ENCODE data around the gene SMIM28.

Gene SMIM28

GRCh38 chr6:138374815-138375214 is 2.9 kb upstream of the SMIM28 start:
- no peak for DNase-seq

GRCh38 chr6:138377042-138377441 is 663 bp upstream of the SMIM28 start:
- no peak for DNase-seq

DNA sequence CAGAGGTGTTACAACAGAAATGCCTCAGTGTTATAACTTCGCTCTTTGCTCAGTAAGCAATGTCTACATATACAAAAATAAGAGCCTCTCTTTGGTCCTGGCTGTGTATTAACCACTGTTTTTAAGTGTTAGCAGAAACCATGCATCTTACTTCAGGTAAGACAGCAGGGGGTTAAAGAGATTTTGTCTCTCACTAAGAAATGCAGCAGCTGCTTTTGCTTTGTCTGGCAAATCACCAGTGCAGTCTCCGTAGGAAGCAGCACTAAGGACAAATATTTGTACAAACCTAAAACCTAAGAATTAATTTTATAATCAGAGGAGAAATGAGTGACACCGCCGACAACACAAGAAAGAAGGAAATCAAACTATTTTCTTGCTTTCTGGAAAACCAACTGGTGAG is 758 bp downstream of the SMIM28 start:
- no peak for DNase-seq

DNA sequence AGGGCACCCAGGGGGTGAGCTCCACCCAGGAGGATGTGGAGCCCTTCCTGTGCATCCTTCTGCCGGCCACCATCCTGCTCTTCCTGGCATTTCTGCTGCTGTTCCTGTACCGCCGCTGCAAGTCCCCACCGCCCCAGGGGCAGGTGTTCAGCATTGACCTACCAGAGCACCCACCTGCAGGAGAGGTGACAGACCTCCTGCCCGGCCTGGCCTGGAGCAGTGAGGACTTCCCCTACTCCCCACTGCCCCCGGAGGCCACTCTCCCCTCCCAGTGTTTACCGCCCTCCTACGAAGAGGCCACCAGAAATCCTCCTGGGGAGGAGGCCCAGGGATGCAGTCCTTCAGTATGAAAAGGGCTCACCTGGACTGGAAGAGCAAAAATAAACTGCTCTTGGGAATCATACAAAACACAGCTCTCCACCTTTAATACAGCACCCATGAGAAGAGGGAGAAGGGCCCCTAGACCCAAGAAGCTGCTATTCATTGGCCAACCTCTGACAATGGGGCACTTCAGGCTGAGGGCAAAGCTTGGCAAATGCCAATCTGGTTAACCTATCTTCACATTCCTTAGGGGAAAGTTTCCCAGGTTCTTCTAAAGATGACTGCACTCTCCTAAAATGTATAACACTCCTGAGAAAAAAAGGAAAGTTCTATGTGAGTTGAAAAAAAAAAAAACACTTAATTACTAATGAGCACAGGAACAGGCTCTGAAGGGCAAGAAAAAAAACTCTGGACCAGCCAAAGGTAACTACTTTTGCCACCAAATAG is 5.0 kb downstream of the SMIM28 start:
- DNase-seq, result no peak

DNA sequence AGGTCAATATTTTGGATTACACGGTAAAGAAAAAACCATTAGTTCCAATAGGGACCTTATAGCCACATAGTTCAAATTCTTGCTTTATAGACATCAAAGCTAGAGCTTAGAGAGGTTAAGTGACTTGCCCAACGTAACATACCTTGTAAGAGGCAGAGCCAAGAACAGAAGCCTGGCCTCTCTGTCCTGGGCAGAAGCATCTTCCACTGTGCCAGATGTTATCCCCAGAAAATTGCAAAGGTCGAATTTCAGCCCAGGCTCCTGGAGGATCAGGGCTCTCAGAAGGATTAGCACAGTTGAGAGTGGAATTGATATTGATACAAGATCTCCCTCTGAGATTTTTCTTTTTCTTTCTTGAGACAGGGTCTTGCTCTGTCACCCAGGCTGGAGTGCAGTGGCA is 6.1 kb downstream of the SMIM28 start:
- DNase-seq, result no peak

DNA sequence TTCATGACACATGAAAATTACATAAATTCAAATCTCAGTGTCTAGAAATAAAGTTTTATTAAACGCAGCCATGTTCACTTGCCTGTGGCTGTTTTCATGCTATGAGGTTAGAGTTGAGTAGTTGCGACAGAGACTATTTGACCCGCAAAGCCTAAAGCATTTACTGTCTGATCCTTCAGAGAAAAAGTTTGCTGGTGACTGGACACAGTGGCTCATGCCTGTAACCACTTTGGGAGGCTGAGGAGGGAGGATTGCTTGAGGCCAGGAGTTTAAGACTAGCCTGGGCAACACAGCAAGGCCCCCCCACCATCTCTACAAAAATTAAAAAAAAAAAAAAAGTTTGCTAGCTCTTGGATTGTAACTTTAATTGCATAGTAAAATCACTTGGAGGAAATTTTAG is 9.2 kb downstream of the SMIM28 start:
- DNase-seq, result no peak

GRCh38 chr6:138387577-138388368 is 10.1 kb downstream of the SMIM28 start:
- DNase-seq, result no peak

- DNase-seq, result no peak
These were observed 11.8 kb downstream of the SMIM28 start for GRCh38 chr6:138389551-138389950.

GRCh38 chr6:138393871-138394783 is 16.4 kb downstream of the SMIM28 start:
- DNase-seq, result no peak

DNA sequence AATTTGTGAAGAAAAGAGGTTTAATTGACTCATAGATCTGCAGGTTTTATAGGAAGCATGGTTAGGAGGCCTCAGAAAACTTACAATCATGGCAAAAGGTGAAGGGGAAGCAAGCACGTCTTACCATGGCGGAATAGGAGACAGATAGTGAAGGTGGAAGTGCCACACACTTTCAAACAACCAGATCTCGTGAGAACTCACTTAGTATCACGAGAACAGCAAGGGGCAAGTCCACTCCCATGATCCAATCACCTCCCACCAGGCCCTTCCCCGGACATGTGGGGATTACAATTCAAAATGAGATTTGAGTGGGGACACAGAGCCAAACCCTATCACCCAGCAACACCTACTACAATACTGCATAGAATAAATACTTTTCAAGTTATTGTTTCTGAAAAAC is 19.0 kb downstream of the SMIM28 start:
- no peak for DNase-seq

DNA sequence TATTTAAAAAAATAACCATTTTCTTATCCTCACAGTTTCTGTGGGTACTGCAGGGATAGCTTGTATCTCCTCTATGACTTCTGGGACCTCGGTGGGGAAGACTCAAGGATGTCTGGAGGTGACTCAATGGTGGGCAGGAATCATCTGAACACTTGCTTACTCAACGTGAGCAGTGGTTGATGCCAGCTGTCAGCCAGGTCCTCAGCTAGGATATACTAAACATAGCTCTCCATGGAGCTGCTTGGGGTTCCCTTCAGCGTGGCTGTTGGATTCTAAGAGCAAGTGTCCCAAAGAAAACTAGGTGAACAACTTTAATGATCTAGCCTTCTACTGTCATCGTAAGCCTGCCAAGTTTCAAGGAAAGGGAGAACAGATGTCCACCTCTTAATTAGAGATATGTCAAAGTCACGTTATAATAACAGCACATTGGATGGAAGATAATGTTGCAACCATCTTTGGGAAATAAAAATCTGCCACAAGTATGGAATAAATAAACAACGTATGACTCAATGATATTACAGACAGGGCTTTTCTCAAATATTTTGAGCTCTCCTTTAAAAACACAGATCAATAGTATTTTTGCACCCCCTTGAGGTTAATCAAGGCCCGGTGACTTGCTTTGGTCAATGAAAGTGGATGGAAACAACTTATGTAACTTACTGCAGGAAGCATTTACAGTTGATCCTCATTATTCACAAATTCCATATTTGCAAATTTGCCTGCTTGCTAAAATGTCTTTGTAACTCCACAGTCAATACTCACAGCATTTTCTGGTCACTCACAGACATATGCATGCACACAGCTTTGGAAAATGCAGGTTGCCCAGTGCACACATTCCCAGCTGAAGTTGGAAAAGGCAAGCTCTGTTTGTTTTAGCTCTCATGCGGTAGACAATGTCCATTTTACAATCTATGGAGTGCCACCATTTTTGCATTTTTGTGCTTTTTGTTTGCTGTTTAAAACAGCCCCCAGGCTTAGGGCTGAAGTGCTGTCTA is 19.7 kb downstream of the SMIM28 start:
- DNase-seq, result no peak

DNA sequence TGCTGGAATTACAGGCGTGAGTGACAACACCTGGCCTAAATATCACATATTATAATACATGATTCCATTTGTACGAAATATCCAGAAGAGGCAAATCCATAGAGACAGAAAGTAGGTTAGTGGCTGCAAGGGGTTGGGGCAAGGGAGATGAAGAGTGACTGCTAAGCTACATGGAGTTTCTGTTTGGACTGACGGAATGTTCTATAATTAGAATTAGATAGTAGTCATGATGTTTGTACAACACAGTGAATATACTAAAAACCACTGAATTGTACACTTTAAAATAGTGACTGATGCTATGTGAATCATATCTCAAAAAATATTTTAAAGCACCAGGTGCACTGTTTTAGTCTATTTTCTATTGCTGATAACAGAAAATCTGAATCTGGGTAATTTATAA is 22.6 kb downstream of the SMIM28 start:
- DNase-seq, result no peak

GRCh38 chr6:138401960-138402837 is 24.5 kb downstream of the SMIM28 start:
- no peak for DNase-seq

DNA sequence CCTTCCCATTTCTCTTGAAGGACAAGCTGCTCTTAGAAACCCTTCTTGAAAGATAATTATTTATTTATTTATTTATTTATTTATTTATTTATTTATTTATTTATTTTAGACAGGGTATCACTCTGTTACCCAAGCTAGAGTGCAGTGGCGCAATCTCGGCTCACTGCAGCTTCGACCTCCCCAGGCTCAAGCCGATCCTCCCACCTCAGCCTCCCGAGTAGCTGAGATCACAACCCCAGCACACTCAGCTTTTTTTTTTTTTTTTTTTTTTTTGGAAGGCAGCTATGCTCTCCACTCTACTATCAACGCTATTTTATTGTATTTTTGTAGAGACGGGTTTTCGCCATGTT is 25.1 kb downstream of the SMIM28 start:
- no peak for DNase-seq

DNA sequence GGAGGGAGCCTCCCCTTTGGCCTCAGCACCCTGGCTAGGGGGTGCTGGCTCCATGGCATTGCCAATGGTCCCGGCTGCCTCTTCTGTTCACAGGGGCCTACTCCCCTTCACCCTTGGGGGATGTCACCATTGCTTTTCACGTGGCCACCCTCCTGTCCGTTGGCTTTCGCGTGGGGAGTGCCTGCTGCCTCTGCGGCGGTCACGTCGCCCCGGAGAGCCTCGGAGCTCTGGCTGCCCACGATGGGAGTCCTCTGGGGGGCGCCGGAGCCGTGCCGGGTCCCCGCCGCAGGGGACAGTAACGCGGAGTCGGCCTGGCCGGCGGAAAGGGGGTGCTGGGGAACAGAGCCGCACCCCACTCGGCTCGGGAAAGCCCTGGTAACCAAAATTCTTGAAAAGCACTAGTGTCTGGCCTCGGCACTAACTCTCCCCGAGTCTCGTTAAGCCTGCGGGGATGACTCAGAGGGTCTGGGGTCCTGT is 25.7 kb downstream of the SMIM28 start:
- peak; percentile 28 to 34 for DNase-seq

DNA sequence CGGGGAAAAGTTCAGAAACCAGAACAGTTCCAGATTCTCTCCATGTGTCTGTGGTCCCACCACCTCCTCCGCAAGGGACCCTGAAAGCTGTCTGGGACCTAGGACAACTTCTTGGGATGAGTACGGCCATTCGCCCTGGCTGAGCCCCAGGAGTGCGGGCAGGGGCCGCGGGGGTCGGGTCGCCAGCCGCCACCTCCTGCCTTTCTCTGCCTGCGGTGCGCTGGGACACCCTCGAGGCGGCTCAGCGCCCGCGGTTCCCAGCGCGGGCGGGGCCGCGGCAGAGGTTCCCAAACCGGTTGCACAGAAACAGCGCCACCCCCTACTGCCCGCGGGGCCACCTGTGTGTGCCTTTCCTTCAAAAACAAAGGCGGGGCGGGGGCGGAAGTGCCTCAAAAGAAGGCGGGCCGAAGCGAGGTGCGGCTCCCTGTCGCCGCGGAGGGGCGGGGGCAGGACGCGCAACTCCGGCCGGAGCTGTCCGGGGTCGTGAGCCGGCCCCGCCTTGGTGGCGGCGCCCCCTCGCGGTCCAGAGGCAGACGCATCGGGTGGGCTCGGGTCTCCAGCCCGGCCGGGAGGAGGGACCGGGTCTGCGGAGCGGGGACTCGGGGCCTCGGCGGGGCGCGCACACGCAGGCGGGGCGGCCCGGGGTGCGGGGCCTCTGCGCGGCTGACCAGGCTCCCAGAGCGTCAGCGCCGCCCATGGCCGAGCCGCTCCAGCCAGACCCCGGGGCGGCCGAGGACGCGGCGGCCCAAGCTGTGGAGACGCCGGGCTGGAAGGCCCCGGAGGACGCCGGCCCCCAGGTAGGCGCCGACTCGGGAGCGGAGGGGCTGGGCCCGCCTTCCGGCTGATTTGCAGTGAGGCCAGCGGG is 26.3 kb downstream of the SMIM28 start, which contains the start of gene HEBP2:
HEBP2 (plus strand) TSS at position 423 of the 865 bp plus-strand sequence; CDS start at position 696, 273 bp downstream.
- DNase-seq, result peak; percentile 73 to 74

GRCh38 chr6:138404666-138405337 is 27.1 kb downstream of the SMIM28 start:
- peak in 1 of 2 experiments; percentile 10 for DNase-seq

DNA sequence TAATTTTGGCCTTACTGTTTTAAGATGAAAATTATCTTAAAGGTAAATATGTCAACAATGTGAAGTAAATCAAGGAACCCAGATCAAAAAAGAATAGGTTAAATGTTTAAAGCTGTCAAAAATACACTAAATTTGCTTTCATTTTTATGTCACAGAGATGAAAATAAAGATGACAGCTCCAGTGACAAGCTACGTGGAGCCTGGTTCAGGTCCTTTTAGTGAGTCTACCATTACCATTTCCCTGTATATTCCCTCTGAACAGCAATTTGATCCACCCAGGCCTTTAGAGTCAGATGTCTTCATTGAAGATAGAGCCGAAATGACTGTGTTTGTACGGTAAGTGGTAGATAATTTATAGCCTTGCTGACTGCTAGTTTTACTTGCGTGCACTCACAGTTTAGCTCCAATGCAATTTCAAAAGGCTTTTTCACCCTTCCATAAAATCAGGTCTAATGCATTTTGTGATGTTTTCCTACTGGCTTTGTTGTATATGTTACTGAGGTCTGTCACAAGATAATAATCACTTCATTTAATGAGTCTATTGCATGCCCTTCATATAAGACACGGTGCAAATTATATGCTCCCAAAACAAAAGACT is 28.2 kb downstream of the SMIM28 start:
- no peak for DNase-seq

DNA sequence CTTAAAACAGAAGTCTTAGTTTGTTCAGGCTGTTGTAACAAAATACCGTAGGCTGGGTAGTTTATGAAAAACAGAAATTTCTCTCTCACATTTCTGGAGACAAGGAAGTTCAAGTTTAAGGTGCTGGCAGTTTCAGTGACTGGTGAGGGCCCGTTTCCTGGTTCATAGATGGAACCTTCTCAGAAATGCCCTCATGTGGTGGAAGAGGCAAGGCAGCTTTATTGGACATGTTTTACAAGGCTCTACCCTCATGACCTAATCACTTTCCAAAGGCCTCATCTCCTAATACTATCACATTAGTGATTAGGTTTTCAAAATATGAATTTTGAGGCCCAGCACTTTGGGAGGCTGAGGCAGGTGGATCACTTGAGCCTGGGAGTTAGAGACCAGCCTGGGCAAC is 28.7 kb downstream of the SMIM28 start:
- peak in 1 of 2 experiments; percentile 21 for DNase-seq

All from Kasumi-1 (cell line).